A549 (cell line): Measurements from ENCODE around the gene ZNF581. TPM values are rescaled to one million over a fixed set of nuclear protein-coding genes. Genes with fewer than 3 reads are reported as not detected.

Experiments used
- ATAC-seq, 2 experiments: fragments of 200-7000 bp in 1 of 2; fragments of >200 bp in 1 of 2; cut with Nextera tagmentation in 1 of 2; cut with Tn5 transposase in 1 of 2; 3 replicates each; pipeline versions ENCODE4 v1.8.0 to v1.9.1; 2018 to 2020; ENCODE audit warnings: mild to moderate bottlenecking in 1 of 2, moderate library complexity in 1 of 2
- CTCF ChIA-PET: fragments of 300-600 bp; sonication (Branson Sonifier 250); formaldehyde crosslinking; extraction: SDS; loops from one replicate; lab custom pipeline; 2021; ENCODE audit warnings: antibody characterized with exemption, inconsistent platforms; lab: Yijun Ruan, JAX
- POLR2A ChIA-PET: fragments of 350-600 bp; formaldehyde crosslinking; extraction: SDS; loops from one replicate; lab custom pipeline; 2021; ENCODE audit warnings: antibody characterized with exemption, inconsistent platforms; lab: Yijun Ruan, JAX
- DNase-seq, 2 experiments: peaks; one replicate each; pipeline versions ENCODE4 v3.0.0 to v3.0.0-alpha.2; 2011 to 2016; ENCODE audit warnings: low read depth in 1 of 2, low spot score in 1 of 2
- FAIRE-seq: peaks from 2 replicates; lab custom pipeline; 2011; peaks lifted over from hg19 to GRCh38; lab: Jason Lieb, UNC
- H3K27ac ChIP-seq, 2 experiments: fragments of >200 bp; sonication (Bioruptor Twin); formaldehyde crosslinking; 3 replicates each; pipeline ENCODE4 v1.5.1; 2016 to 2017
- H3K4me1 ChIP-seq: fragments of >200 bp; sonication (Bioruptor Twin); formaldehyde crosslinking; 3 replicates; pipeline ENCODE4 v1.6.1; 2016
- H3K4me2 ChIP-seq: fragments of >200 bp; sonication (Bioruptor Twin); formaldehyde crosslinking; 3 replicates; pipeline ENCODE4 v1.6.1; 2016
- H3K4me3 ChIP-seq: fragments of >200 bp; sonication (Bioruptor Twin); formaldehyde crosslinking; 3 replicates; pipeline ENCODE4 v1.5.1; 2016
- H3K9me3 ChIP-seq: fragments of >200 bp; sonication (Bioruptor Twin); formaldehyde crosslinking; 3 replicates; pipeline ENCODE4 v1.6.1; 2016
- BHLHE40 ChIP-seq: IDR thresholded peaks from 2 replicates; pipeline ENCODE4 v1.6.1; 2012; ENCODE audit warnings: low read depth, low read length, inconsistent platforms
- CBX8 ChIP-seq: fragments of 200-600 bp; sonication (generic); IDR thresholded peaks from 2 replicates; pipeline ENCODE4 v1.6.1; 2016
- E2F6 ChIP-seq: IDR thresholded peaks from 2 replicates; pipeline ENCODE4 v1.6.1; 2012; ENCODE audit warnings: low read depth, borderline replicate concordance
- EHMT2 ChIP-seq: fragments of 200-600 bp; sonication (generic); IDR thresholded peaks from 2 replicates; pipeline ENCODE4 v1.6.1; 2016; ENCODE audit warnings: antibody characterized with exemption, low read depth, mild to moderate bottlenecking, moderate library complexity
- FOSL2 ChIP-seq, 2 experiments: fragments of 450-650 bp in 1 of 2; fragments of >200 bp in 1 of 2; sonication (Bioruptor Twin) in 1 of 2; formaldehyde crosslinking; IDR thresholded peaks; 2 replicates each; pipeline versions ENCODE4 v1.5.0 to v1.6.1; 2016 to 2020; ENCODE audit warnings: mild to moderate bottlenecking in 1 of 2, moderate library complexity in 1 of 2
- FOXS1 ChIP-seq: fragments of 250-450 bp; sonication (Bioruptor Pico); IDR thresholded peaks from 2 replicates; pipeline ENCODE4 v1.5.0; 2020; ENCODE audit warnings: mild to moderate bottlenecking, moderate library complexity
- GATA3 ChIP-seq: IDR thresholded peaks from 2 replicates; pipeline ENCODE4 v1.6.1; 2012; ENCODE audit warnings: borderline replicate concordance
- HOXA7 ChIP-seq: fragments of 250-450 bp; sonication (Bioruptor Pico); IDR thresholded peaks from 2 replicates; pipeline ENCODE4 v1.5.0; 2020; ENCODE audit warnings: mild to moderate bottlenecking, moderate library complexity
- HOXB13 ChIP-seq: fragments of 250-450 bp; sonication (Bioruptor Pico); IDR thresholded peaks from 2 replicates; pipeline ENCODE4 v1.5.0; 2020; ENCODE audit warnings: low read depth, mild to moderate bottlenecking, moderate library complexity
- JUN ChIP-seq, 2 experiments: fragments of >200 bp; sonication (Bioruptor Twin); formaldehyde crosslinking; IDR thresholded peaks; 2 replicates in 1 of 2; 3 replicates in 1 of 2; pipeline ENCODE4 v1.6.1; 2016 to 2017
- KDM5A ChIP-seq: fragments of 200-600 bp; sonication (generic); IDR thresholded peaks from 2 replicates; pipeline ENCODE4 v1.6.1; 2016; ENCODE audit warnings: antibody characterized with exemption, mild to moderate bottlenecking
- MAX ChIP-seq: IDR thresholded peaks from 2 replicates; pipeline ENCODE4 v1.6.1; 2012
- MYC ChIP-seq: IDR thresholded peaks from 2 replicates; pipeline ENCODE4 v1.6.1; 2012; ENCODE audit warnings: mild to moderate bottlenecking, inconsistent platforms, low read length, improper control_type of control experiment, borderline replicate concordance
- NFE2L2 ChIP-seq: fragments of 150-350 bp; conservative IDR thresholded peaks from 2 replicates; pipeline ENCODE4 v1.6.1; 2014; ENCODE audit warnings: low read length
- NR3C1 ChIP-seq: fragments of >200 bp; sonication (Bioruptor Twin); formaldehyde crosslinking; IDR thresholded peaks from 3 replicates; pipeline ENCODE4 v1.6.1; 2017
- PBX3 ChIP-seq: IDR thresholded peaks from 2 replicates; pipeline ENCODE4 v1.6.1; 2012
- PHF8 ChIP-seq: fragments of 200-600 bp; sonication (generic); IDR thresholded peaks from 2 replicates; pipeline ENCODE4 v1.6.1; 2016; ENCODE audit warnings: low read depth, mild to moderate bottlenecking, antibody characterized with exemption, moderate library complexity, borderline replicate concordance
- RARB ChIP-seq: fragments of 250-450 bp; sonication (Bioruptor Pico); IDR thresholded peaks from 2 replicates; pipeline ENCODE4 v1.8.0; 2021; ENCODE audit warnings: mild to moderate bottlenecking, moderate library complexity
- SMC3 ChIP-seq: fragments of >200 bp; sonication (Bioruptor Twin); formaldehyde crosslinking; IDR thresholded peaks from 3 replicates; pipeline ENCODE4 v1.6.1; 2018; ENCODE audit warnings: inconsistent platforms
- SREBF2 ChIP-seq: fragments of 450-650 bp; IDR thresholded peaks from 2 replicates; pipeline ENCODE4 v1.6.1; 2014; ENCODE audit warnings: mild to moderate bottlenecking, moderate library complexity
- USF2 ChIP-seq: fragments of 450-650 bp; IDR thresholded peaks from 2 replicates; pipeline ENCODE4 v1.6.1; 2014; ENCODE audit warnings: antibody characterized with exemption
- ZFP36 ChIP-seq: fragments of 450-650 bp; IDR thresholded peaks from 2 replicates; pipeline ENCODE4 v1.6.1; 2014; ENCODE audit warnings: borderline replicate concordance; ENCODE audit not compliant: partially characterized antibody
- ZNF302 ChIP-seq: fragments of 250-450 bp; sonication (Bioruptor Pico); IDR thresholded peaks from 2 replicates; pipeline ENCODE4 v1.9.0; 2021; ENCODE audit warnings: inconsistent platforms, mild to moderate bottlenecking, moderate library complexity
- ZSCAN20 ChIP-seq: fragments of 250-450 bp; sonication (Bioruptor Pico); IDR thresholded peaks from 2 replicates; pipeline ENCODE4 v1.8.0; 2022; ENCODE audit warnings: mild to moderate bottlenecking, moderate library complexity
- WGBS: methylation state at CpG from one replicate; pipeline ENCODE4 v1.1.6; 2017; ENCODE audit errors: missing lambda C conversion rate; 5-methylcytosine and 5-hydroxymethylcytosine counted together
- polyA plus RNA-seq, 4 experiments: library from polyadenylated mRNA; depleted of rRNA in 3 of 4; stranded (reverse); fragments of >200 nt; fragmentation: RNase III in 1 of 4; extraction: RNeasy Plus Mini Kit Qiagen cat#74134 plus additional on column Dnase treatment in 1 of 4; gene quantifications; 2 replicates in 3 of 4; 3 replicates in 1 of 4; pipeline ENCODE4 v1.2.3, GENCODE V29; 2011 to 2017

The ZNF581 gene
- polyA plus RNA-seq, 2 of the 4 experiments (the other 2 are of a cell fraction) = 13.9 to 24.9 TPM

- Histone ChIP-seq H3K4me2 (no peak overlapping the region), H3K4me3 (no peak overlapping the region), H3K4me1 (peaks cover 29% of the 10 kb centered on the region), H3K27ac (peak overlapping the region in 1 of 2 experiments; percentile 96; a peak in 3 of 6 replicates), H3K9me3 (no peaks in the 10 kb centered on the region)
- DNase-seq = no peak
- CTCF ChIA-PET = interaction anchor here (0.7 to 16.7 kb wide), 5 partner anchors 14 to 135 kb away, joined by 3 to 348 read pairs (median 3); no protein-coding TSS in a partner anchor
- 97% methylated on average over 60 of the region's 60 CpGs for whole genome bisulfite sequencing
- POLR2A ChIA-PET = no interaction called here
- ATAC-seq = no peak
- FAIRE-seq = no peak
- TF ChIP-seq NR3C1 = no peak
- no peak for TF ChIP-seq PHF8
- no peak for TF ChIP-seq PBX3
- no peak for TF ChIP-seq SMC3
These were observed 41.1 kb upstream of the ZNF581 start for GRCh38 chr19:55602104-55603001.

- TF ChIP-seq FOSL2 (IDR thresholded peaks at IDR 0.05) (no peak), FOSL2 (CRISPR knock-in tag; IDR thresholded peaks at IDR 0.05) (no peak), MAX (no peak), PHF8 (no peak), USF2 (no peak), ZNF302 (no peak), MYC (no peak)
- H3K4me3 ChIP-seq = no peak overlapping the region
- ATAC-seq (no peak), DNase-seq (no peak), FAIRE-seq (no peak)
- ChIA-PET CTCF (interaction anchor here (1.2 to 16.7 kb wide), 2 partner anchors 93 to 442 kb away, joined by 3 to 348 read pairs; no protein-coding TSS in a partner anchor), POLR2A (no interaction called here)
- peaks cover 28% of the 10 kb centered on the region for H3K4me1 ChIP-seq
- H3K9me3 ChIP-seq = no peaks in the 10 kb centered on the region
- no peak overlapping the region for H3K4me2 ChIP-seq
- WGBS = 95% methylated on average over 21 of the region's 21 CpGs
- 0 out of 6 replicates have a peak overlapping the region, but pooled peaks of 1 of the 2 experiments have one; percentile 95 for H3K27ac ChIP-seq
These were observed 40.3 kb upstream of the ZNF581 start for GRCh38 chr19:55603115-55603514.

GRCh38 chr19:55603581-55604292 lies 39.7 kb upstream of the ZNF581 start:
- ChIA-PET POLR2A (interaction anchor here (0.6 to 3.2 kb wide), 15 partner anchors 15 to 196 kb away, joined by 3 to 33 read pairs (median 5); partner anchors contain the start of genes ISOC2, NAT14, U2AF2 and UBE2S), CTCF (interaction anchor here (0.9 to 16.7 kb wide), 9 partner anchors 13 to 443 kb away, joined by 3 to 348 read pairs (median 6); partner anchors contain the start of gene ZNF579)
- ATAC-seq (no peak), DNase-seq (no peak), FAIRE-seq (no peak)
- Histone ChIP-seq H3K9me3 (no peaks in the 10 kb centered on the region), H3K4me2 (peak overlapping the region; percentile 97), H3K4me3 (no peak overlapping the region; the same call in 2 of the 3 replicates), H3K27ac (peak overlapping the region; percentile 94 to 95), H3K4me1 (peaks cover 23% of the 10 kb centered on the region)
- 93% methylated on average over 22 of the region's 22 CpGs for WGBS
- no peak for TF ChIP-seq FOXS1
- no peak for TF ChIP-seq USF2
- no peak for TF ChIP-seq GATA3
- no peak for TF ChIP-seq JUN (IDR thresholded peaks at IDR 0.05)
- TF ChIP-seq KDM5A = no peak
- TF ChIP-seq ZSCAN20 (CRISPR knock-in tag) = no peak
- TF ChIP-seq CBX8 = no peak
- TF ChIP-seq ZFP36 = no peak
- no peak for TF ChIP-seq PBX3
- TF ChIP-seq RARB = no peak
- no peak for TF ChIP-seq HOXA7
- TF ChIP-seq HOXB13 (CRISPR knock-in tag) = no peak
- no peak for TF ChIP-seq ZNF302
- no peak for TF ChIP-seq PHF8
- no peak for TF ChIP-seq EHMT2
- no peak for TF ChIP-seq BHLHE40
- TF ChIP-seq SREBF2 = no peak
- TF ChIP-seq E2F6 = no peak
- TF ChIP-seq SMC3 = no peak
- no peak for TF ChIP-seq NFE2L2
